K562 (cell line): ENCODE measurements around the gene CSRNP2. TPM values are rescaled to one million over a fixed set of nuclear protein-coding genes. Genes with fewer than 3 reads are reported as not detected.

Source experiments
- AFF1 ChIP-seq, 2 experiments: fragments of 450-650 bp; IDR thresholded peaks; 2 replicates each; pipeline ENCODE4 v1.6.1; 2018; ENCODE audit warnings: mild to moderate bottlenecking in 2 of 2, low read depth in 1 of 2; ENCODE audit not compliant: partially characterized antibody in 2 of 2
- CBX8 ChIP-seq: fragments of 200-600 bp; sonication (generic); IDR thresholded peaks from 2 replicates; pipeline ENCODE4 v1.6.1; 2012; ENCODE audit warnings: borderline replicate concordance, mixed run types, low read depth, mild to moderate bottlenecking, moderate library complexity, mixed read lengths, low read length, control low read depth, inconsistent platforms; ENCODE audit not compliant: poor library complexity, severe bottlenecking; ENCODE audit errors: extremely low read depth
- EHMT2 ChIP-seq: fragments of 450-650 bp; IDR thresholded peaks from 2 replicates; pipeline ENCODE4 v1.6.1; 2018; ENCODE audit warnings: antibody characterized with exemption
- ETV1 ChIP-seq: fragments of 450-650 bp; conservative IDR thresholded peaks from 2 replicates; pipeline ENCODE4 v1.6.1; 2016; ENCODE audit warnings: missing genetic modification characterization, control low read depth, low read depth, missing compliant biosample characterization
- GABPB1 ChIP-seq: sonication (generic); formaldehyde crosslinking; IDR thresholded peaks from 2 replicates; pipeline ENCODE4 v1.8.0; 2022; ENCODE audit warnings: mild to moderate bottlenecking, missing genetic modification reagents
- HDAC8 ChIP-seq: fragments of 450-650 bp; IDR thresholded peaks from 2 replicates; pipeline ENCODE4 v1.6.1; 2016; ENCODE audit warnings: mild to moderate bottlenecking, missing genetic modification characterization, moderate library complexity, missing compliant biosample characterization
- HIVEP1 ChIP-seq: fragments of 250-450 bp; sonication (Bioruptor Pico); IDR thresholded peaks from 2 replicates; pipeline ENCODE4 v1.4.0; 2020; ENCODE audit warnings: mild to moderate bottlenecking
- IRF1 ChIP-seq: sonication (generic); formaldehyde crosslinking; IDR thresholded peaks from 2 replicates; pipeline ENCODE4 v1.8.0; 2022; ENCODE audit warnings: missing genetic modification reagents, mild to moderate bottlenecking, borderline replicate concordance
- LEF1 ChIP-seq: fragments of 450-650 bp; IDR thresholded peaks from 2 replicates; pipeline ENCODE4 v1.6.1; 2016; ENCODE audit warnings: mild to moderate bottlenecking
- PHF8 ChIP-seq: fragments of 200-600 bp; sonication (generic); IDR thresholded peaks from 2 replicates; pipeline ENCODE4 v1.6.1; 2012; ENCODE audit warnings: mixed run types, mild to moderate bottlenecking, inconsistent platforms, low read length, moderate library complexity, borderline replicate concordance
- POLR2AphosphoS5 ChIP-seq: IDR thresholded peaks from 2 replicates; pipeline ENCODE4 v1.6.1; 2011; ENCODE audit warnings: mild to moderate bottlenecking, low read depth, low read length, moderate library complexity; ENCODE audit not compliant: control insufficient read depth, insufficient read depth
- TCFL5 ChIP-seq: fragments of 250-450 bp; sonication (Bioruptor Pico); conservative IDR thresholded peaks from 2 replicates; pipeline ENCODE4 v1.6.1; 2021; ENCODE audit warnings: mild to moderate bottlenecking, moderate library complexity, matching md5 sums
- TOE1 ChIP-seq, 2 experiments: fragments of 450-650 bp in 1 of 2; sonication (generic) in 1 of 2; formaldehyde crosslinking in 1 of 2; IDR thresholded peaks; 2 replicates each; pipeline versions ENCODE4 v1.7.1 to v1.8.0; 2016 to 2022; ENCODE audit warnings: borderline replicate concordance in 2 of 2, mild to moderate bottlenecking in 2 of 2, antibody characterized with exemption in 1 of 2, inconsistent platforms in 1 of 2, low read depth in 1 of 2, missing genetic modification reagents in 1 of 2, moderate library complexity in 1 of 2
- TRIM28 ChIP-seq: fragments of 450-650 bp; IDR thresholded peaks from 2 replicates; pipeline ENCODE4 v1.6.1; 2017
- ZKSCAN3 ChIP-seq: fragments of 250-450 bp; sonication (Bioruptor Pico); IDR thresholded peaks from 2 replicates; pipeline ENCODE4 v1.4.0; 2020
- ZNF175 ChIP-seq: fragments of 200-800 bp; sonication (Bioruptor generic); IDR thresholded peaks from 2 replicates; pipeline ENCODE4 v1.6.1; 2016; ENCODE audit warnings: low read depth, mild to moderate bottlenecking, missing genetic modification characterization, missing compliant biosample characterization
- ZNF449 ChIP-seq: fragments of 250-450 bp; sonication (Bioruptor Pico); IDR thresholded peaks from 2 replicates; pipeline ENCODE4 v1.8.0; 2022; ENCODE audit warnings: moderate library complexity, mild to moderate bottlenecking, inconsistent platforms
- polyA plus RNA-seq, 8 experiments: library from polyadenylated mRNA; depleted of rRNA in 4 of 8; stranded (reverse) in 5 of 8; unstranded in 3 of 8; fragments of >200 nt; fragmentation: Nextera tagmentation in 2 of 8; fragmentation: Illumina TruSeq in 1 of 8; extraction: Ambion mirVana in 2 of 8; extraction: Trizol in 1 of 8; gene quantifications; 2 replicates each; pipeline versions ENCODE4 v1.2.1 to v1.2.3, GENCODE V29; 2011 to 2014; ENCODE audit warnings: inconsistent platforms in 1 of 8, missing spikeins in 1 of 8
- total RNA-seq, 7 experiments: library from RNA; depleted of rRNA in 6 of 7; stranded (reverse); fragments of >200 nt in 6 of 7; fragmentation: Illumina TruSeq in 2 of 7; extraction: Trizol in 2 of 7; gene quantifications; 2 replicates each; pipeline versions ENCODE4 v1.2.1 to v1.2.3, GENCODE V29; 2011 to 2021; ENCODE audit warnings: low replicate concordance in 1 of 7
- TF ChIP-seq, protein P1 (sequence below): fragments of 250-450 bp; sonication (Bioruptor Pico); IDR thresholded peaks from 2 replicates; pipeline ENCODE4 v1.4.0; 2020; ENCODE audit warnings: mild to moderate bottlenecking, moderate library complexity, borderline replicate concordance

CSRNP2 gene
- total and polyA plus RNA-seq, 9 of the 15 experiments (the other 6 are each of a cell fraction or from before 2014, with no cell fraction given): 1.6 to 13.9 (median 5.9) TPM

- TF ChIP-seq AFF1 (IDR thresholded peaks at IDR 0.05; ENCODE audit: low read depth in 1 of 2, partially characterized antibody in 2 of 2) (peak in 1 of 2 experiments; percentile 63), CBX8 (no peak), POLR2AphosphoS5 (peak; percentile 86; the same call in 1 of the 2 replicates), HDAC8 (tag) (no peak), TRIM28 (no peak), TCFL5 (CRISPR knock-in tag) (no peak), EHMT2 (no peak; the same call in 1 of the 2 replicates), IRF1 (CRISPR knock-in tag) (no peak), PHF8 (no peak), ETV1 (tag) (no peak), HIVEP1 (CRISPR knock-in tag) (no peak), ZNF175 (CRISPR knock-in tag) (no peak), TOE1 (IDR thresholded peaks at IDR 0.05; ENCODE audit: borderline replicate concordance) (no peak), TOE1 (CRISPR knock-in tag; IDR thresholded peaks at IDR 0.05; ENCODE audit: borderline replicate concordance, low read depth) (no peak), ZKSCAN3 (CRISPR knock-in tag) (no peak), LEF1 (peak; percentile 64; the same call in 1 of the 2 replicates), ZNF449 (CRISPR knock-in tag) (no peak), GABPB1 (CRISPR knock-in tag) (no peak)
- TF ChIP-seq, protein P1, sequence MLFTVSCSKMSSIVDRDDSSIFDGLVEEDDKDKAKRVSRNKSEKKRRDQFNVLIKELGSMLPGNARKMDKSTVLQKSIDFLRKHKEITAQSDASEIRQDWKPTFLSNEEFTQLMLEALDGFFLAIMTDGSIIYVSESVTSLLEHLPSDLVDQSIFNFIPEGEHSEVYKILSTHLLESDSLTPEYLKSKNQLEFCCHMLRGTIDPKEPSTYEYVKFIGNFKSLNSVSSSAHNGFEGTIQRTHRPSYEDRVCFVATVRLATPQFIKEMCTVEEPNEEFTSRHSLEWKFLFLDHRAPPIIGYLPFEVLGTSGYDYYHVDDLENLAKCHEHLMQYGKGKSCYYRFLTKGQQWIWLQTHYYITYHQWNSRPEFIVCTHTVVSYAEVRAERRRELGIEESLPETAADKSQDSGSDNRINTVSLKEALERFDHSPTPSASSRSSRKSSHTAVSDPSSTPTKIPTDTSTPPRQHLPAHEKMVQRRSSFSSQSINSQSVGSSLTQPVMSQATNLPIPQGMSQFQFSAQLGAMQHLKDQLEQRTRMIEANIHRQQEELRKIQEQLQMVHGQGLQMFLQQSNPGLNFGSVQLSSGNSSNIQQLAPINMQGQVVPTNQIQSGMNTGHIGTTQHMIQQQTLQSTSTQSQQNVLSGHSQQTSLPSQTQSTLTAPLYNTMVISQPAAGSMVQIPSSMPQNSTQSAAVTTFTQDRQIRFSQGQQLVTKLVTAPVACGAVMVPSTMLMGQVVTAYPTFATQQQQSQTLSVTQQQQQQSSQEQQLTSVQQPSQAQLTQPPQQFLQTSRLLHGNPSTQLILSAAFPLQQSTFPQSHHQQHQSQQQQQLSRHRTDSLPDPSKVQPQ: no peak
Observed at GRCh38 chr12:51021694-51022093, 61.7 kb downstream of the CSRNP2 start (continued).
